ENCODE results near the gene LMO7. TPM values are rescaled to one million over a fixed set of nuclear protein-coding genes. Genes with fewer than 3 reads are reported as not detected.

The LMO7 gene
- total and polyA plus RNA-seq, 3 donors from 2014 or later: 39.1 to 132 (median 111) TPM

DNA sequence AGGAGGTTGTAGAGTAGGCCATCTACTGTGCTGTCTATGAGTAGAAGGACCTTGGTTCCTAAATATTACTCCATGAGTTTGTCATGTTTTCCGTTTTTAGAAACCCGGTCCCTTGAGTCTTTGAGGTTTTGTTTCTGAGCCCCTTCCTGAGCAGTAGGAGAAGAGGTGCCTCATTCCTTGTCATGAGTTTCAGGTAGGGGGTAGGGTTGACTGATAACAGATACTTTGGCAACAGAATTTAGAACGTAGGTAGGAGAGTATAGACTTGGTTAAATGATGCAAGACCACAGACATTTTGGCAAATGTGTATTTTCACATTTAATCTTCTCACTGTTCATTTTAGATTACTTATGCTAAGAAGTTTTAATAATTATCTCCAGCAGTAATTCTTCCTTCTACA, 24.6 kb downstream of the LMO7 start:
- TF ChIP-seq, protein P1, sequence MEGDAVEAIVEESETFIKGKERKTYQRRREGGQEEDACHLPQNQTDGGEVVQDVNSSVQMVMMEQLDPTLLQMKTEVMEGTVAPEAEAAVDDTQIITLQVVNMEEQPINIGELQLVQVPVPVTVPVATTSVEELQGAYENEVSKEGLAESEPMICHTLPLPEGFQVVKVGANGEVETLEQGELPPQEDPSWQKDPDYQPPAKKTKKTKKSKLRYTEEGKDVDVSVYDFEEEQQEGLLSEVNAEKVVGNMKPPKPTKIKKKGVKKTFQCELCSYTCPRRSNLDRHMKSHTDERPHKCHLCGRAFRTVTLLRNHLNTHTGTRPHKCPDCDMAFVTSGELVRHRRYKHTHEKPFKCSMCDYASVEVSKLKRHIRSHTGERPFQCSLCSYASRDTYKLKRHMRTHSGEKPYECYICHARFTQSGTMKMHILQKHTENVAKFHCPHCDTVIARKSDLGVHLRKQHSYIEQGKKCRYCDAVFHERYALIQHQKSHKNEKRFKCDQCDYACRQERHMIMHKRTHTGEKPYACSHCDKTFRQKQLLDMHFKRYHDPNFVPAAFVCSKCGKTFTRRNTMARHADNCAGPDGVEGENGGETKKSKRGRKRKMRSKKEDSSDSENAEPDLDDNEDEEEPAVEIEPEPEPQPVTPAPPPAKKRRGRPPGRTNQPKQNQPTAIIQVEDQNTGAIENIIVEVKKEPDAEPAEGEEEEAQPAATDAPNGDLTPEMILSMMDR (IDR thresholded peaks at IDR 0.05): no peak
- TF ChIP-seq POLR2A (IDR thresholded peaks at IDR 0.05): no peak
- Histone ChIP-seq H3K9me3 (no peaks in the 10 kb centered on the region), H3K4me3 (no peak overlapping the region), H3K4me1 (no peaks in the 10 kb centered on the region), H3K27me3 (no peaks in the 10 kb centered on the region), H3K36me3 (ENCODE audit: low read depth, missing control alignments) (no peaks in the 10 kb centered on the region), H3K27ac (no peak overlapping the region)
- intact Hi-C loops (cut with DNase I; ENCODE audit: low total_unique reads): no loop called here
- WGBS, 2 donors: 76 to 92% methylated on average over 3 of the region's 3 CpGs
- no peak for DNase-seq

DNA sequence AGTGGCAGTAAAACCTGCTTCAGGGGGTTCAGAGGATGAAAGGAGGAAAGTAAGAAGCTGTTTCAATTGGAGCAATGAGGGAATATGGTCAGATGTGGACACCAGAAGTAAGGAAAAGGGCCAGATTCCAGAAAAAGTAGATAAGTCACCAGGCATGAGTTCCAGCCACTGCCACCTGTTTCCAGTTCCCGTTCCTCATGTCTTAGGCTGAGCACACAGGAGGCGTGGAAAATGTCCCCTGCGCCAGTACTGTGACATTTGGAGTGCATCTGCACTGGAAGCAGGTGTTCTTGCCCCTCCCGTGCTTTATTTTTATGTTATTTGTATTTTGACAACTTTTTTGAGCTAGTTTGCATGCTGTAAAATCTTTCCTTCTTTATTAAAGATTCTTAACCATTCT, 25.3 kb downstream of the LMO7 start:
- intact Hi-C loops (cut with DNase I; ENCODE audit: low total_unique reads): no loop called here
- Histone ChIP-seq H3K36me3 (ENCODE audit: low read depth, missing control alignments) (no peaks in the 10 kb centered on the region), H3K27ac (no peak overlapping the region), H3K4me3 (no peak overlapping the region), H3K27me3 (no peaks in the 10 kb centered on the region), H3K9me3 (no peaks in the 10 kb centered on the region), H3K4me1 (no peaks in the 10 kb centered on the region)
- DNase-seq: no peak
- 67 to 78% methylated on average over 4 of the region's 4 CpGs for WGBS, 2 donors
- TF ChIP-seq POLR2A (IDR thresholded peaks at IDR 0.05): no peak
- TF ChIP-seq, protein P1 (IDR thresholded peaks at IDR 0.05): no peak

DNA sequence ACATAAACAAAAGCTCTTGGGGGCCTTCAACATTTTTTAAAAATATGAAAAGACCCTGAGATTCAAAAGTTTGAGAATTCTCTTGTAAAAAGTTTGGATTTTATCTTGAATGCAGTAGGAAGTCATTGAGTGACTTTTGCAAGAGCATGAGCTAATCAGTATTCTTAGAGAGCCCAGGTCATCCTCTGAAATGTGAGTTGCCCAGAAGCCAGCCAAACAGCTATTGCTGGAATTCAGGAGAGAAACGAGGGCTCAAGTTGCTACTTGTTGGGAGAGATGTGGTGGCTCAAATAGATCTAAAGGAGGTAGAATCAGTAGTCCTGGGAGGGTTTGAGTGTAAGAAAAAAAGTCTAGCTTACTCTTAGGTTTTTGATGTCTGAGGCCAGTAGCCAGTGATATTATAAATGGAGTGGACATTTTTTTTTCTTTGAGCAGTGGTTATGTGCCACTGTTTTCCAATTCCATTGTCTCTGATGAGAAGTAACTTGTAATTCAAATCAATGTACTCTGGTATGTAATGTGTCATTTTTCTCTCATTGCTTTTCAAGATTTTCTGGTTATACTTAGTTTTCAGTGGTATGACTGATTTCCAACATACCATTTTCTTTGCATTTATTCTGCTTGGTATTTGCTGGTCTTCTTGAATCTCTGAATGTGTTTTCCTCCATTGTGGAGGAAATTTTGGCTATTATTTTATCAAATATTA, 30.7 kb downstream of the LMO7 start:
- H3K9me3 ChIP-seq: no peaks in the 10 kb centered on the region
- TF ChIP-seq, protein P1 (IDR thresholded peaks at IDR 0.05): no peak
- no peak for TF ChIP-seq POLR2A (IDR thresholded peaks at IDR 0.05)
- no peaks in the 10 kb centered on the region for H3K4me1 ChIP-seq
- WGBS, 2 donors: 53 to 77% methylated on average over 1 of the region's 1 CpG
- no peak overlapping the region for H3K27ac ChIP-seq
- H3K27me3 ChIP-seq: no peaks in the 10 kb centered on the region
- H3K36me3 ChIP-seq (ENCODE audit: low read depth, missing control alignments): no peaks in the 10 kb centered on the region
- intact Hi-C loops (cut with DNase I; ENCODE audit: low total_unique reads): no loop called here
- H3K4me3 ChIP-seq: no peak overlapping the region
- no peak for DNase-seq

DNA sequence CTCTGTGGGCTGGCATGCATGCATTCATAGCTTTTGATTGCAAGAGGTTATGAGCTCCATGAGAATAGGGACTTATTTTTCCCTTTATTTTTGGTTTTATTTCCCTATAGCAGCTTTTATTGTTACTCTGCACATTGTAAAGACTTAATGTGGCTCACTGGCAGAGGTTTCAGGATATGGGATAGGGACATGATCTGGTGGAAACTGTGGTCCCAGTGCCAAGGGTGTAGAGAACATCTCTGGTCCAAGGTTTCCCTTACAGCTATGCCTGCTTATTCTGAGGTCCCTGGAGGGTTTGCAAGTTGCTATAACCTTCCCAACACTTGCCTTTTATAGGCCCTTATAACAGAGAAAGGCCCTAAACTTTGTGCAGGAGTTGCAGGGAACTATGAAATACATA, 33.6 kb downstream of the LMO7 start:
- H3K4me3 ChIP-seq: no peak overlapping the region
- H3K9me3 ChIP-seq: no peaks in the 10 kb centered on the region
- H3K4me1 ChIP-seq: no peaks in the 10 kb centered on the region
- H3K27me3 ChIP-seq: no peaks in the 10 kb centered on the region
- no peak overlapping the region for H3K27ac ChIP-seq
- no peaks in the 10 kb centered on the region for H3K36me3 ChIP-seq (ENCODE audit: low read depth, missing control alignments)
- no peak for TF ChIP-seq POLR2A (IDR thresholded peaks at IDR 0.05)
- TF ChIP-seq, protein P1 (IDR thresholded peaks at IDR 0.05): no peak
- DNase-seq: no peak
- intact Hi-C loops (cut with DNase I; ENCODE audit: low total_unique reads): no loop called here

DNA sequence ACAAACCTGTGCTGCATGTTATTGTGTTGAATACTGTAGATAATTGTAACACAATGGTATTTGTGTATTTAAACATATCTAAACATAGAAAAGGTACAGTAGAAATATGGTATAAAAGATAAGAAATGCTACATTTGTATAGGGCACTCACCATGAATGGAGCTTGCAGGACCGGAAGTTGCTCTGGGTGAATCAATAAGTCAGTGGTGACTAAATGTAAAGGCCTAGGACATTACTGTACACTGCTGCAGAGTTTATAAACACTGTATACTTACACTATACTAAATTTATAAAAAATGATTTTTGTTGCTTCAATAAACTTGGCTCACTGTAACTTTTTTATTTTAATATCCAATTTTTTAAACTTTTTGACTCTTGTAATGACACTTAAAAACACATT, 34.4 kb downstream of the LMO7 start:
- 89 to 92% methylated on average over 1 of the region's 1 CpG for WGBS, 2 donors
- Histone ChIP-seq H3K4me3 (no peak overlapping the region), H3K4me1 (no peaks in the 10 kb centered on the region), H3K9me3 (no peaks in the 10 kb centered on the region), H3K36me3 (ENCODE audit: low read depth, missing control alignments) (no peaks in the 10 kb centered on the region), H3K27me3 (no peaks in the 10 kb centered on the region), H3K27ac (no peak overlapping the region)
- intact Hi-C loops (cut with DNase I; ENCODE audit: low total_unique reads): no loop called here
- TF ChIP-seq, protein P1 (IDR thresholded peaks at IDR 0.05): no peak
- TF ChIP-seq POLR2A (IDR thresholded peaks at IDR 0.05): no peak
- no peak for DNase-seq

Measured in testis (tissue), 3 donors.